Testis (tissue), 2 donors: Measurements from ENCODE around the gene CSNK1A1L.

ENCODE experiments used
- POLR2A ChIP-seq: fragments of 450-650 bp; IDR thresholded peaks from one replicate; pipeline ENCODE4 v1.6.1; 2017; ENCODE audit warnings: antibody characterized with exemption, mild to moderate bottlenecking, moderate library complexity
- TF ChIP-seq, protein P1 (sequence below), 3 experiments: fragments of 450-650 bp in 2 of 3; fragments of 200-600 bp in 1 of 3; sonication (generic) in 1 of 3; IDR thresholded peaks; one replicate each; pipeline ENCODE4 v1.5.1; 2016 to 2019; ENCODE audit warnings: antibody characterized with exemption in 3 of 3, mild to moderate bottlenecking in 2 of 3, moderate library complexity in 1 of 3

DNA sequence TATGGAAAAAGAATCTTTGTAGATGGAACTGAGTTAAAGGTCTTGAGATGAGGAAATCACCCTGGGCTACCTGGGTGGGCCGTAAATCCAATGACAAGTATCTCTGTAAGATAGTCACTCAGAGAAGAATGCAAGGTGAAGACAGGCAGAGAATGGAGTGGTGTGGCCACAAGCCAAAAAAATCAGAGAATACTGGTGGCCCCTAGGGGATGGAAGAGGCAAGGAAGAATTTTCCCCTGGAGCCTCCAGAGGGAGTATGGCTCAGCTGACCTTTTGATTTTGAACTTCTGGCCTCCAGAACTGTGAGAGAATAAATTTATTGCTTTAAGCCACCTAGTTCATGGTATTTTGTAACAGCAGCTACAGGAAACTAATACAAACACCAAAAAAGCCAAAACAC lies 32.7 kb upstream of the CSNK1A1L start:
- TF ChIP-seq, protein P1, sequence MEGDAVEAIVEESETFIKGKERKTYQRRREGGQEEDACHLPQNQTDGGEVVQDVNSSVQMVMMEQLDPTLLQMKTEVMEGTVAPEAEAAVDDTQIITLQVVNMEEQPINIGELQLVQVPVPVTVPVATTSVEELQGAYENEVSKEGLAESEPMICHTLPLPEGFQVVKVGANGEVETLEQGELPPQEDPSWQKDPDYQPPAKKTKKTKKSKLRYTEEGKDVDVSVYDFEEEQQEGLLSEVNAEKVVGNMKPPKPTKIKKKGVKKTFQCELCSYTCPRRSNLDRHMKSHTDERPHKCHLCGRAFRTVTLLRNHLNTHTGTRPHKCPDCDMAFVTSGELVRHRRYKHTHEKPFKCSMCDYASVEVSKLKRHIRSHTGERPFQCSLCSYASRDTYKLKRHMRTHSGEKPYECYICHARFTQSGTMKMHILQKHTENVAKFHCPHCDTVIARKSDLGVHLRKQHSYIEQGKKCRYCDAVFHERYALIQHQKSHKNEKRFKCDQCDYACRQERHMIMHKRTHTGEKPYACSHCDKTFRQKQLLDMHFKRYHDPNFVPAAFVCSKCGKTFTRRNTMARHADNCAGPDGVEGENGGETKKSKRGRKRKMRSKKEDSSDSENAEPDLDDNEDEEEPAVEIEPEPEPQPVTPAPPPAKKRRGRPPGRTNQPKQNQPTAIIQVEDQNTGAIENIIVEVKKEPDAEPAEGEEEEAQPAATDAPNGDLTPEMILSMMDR (IDR thresholded peaks at IDR 0.05), result no peak
- TF ChIP-seq POLR2A, result no peak
